Fibroblast of upper back skin (primary cell): ENCODE data around the gene PTPRO.

ENCODE experiments used
- DNase-seq: peaks from one replicate; pipeline ENCODE4 v3.0.0-alpha.2; 2013

PTPRO gene

GRCh38 chr12:15458008-15458407, 135.7 kb downstream of the PTPRO start:
- no peak for DNase-seq

GRCh38 chr12:15468911-15469310, 146.6 kb downstream of the PTPRO start:
- no peak for DNase-seq

- DNase-seq, result no peak
Observed at GRCh38 chr12:15469356-15469755, 147.0 kb downstream of the PTPRO start.

- no peak for DNase-seq
Observed at GRCh38 chr12:15472036-15472435, 149.7 kb downstream of the PTPRO start.

GRCh38 chr12:15474766-15475165, 152.5 kb downstream of the PTPRO start:
- no peak for DNase-seq

GRCh38 chr12:15477761-15478160, 155.5 kb downstream of the PTPRO start:
- no peak for DNase-seq

- no peak for DNase-seq
Observed at GRCh38 chr12:15481846-15482245, 159.5 kb downstream of the PTPRO start.

- DNase-seq, result no peak
Observed at GRCh38 chr12:15485466-15485865, 163.2 kb downstream of the PTPRO start.

GRCh38 chr12:15486859-15487258, 164.6 kb downstream of the PTPRO start:
- no peak for DNase-seq

- no peak for DNase-seq
Observed at GRCh38 chr12:15488481-15488880, 166.2 kb downstream of the PTPRO start.

- DNase-seq, result no peak
Observed at GRCh38 chr12:15494329-15495046, 172.2 kb downstream of the PTPRO start.

GRCh38 chr12:15495746-15496145, 173.4 kb downstream of the PTPRO start:
- DNase-seq, result no peak

- DNase-seq, result no peak
Observed at GRCh38 chr12:15496738-15497137, 174.4 kb downstream of the PTPRO start.

- DNase-seq, result peak; percentile 1
Observed at GRCh38 chr12:15497671-15498292, 175.5 kb downstream of the PTPRO start.

GRCh38 chr12:15502211-15502610, 179.9 kb downstream of the PTPRO start:
- DNase-seq, result no peak

GRCh38 chr12:15505616-15506015, 183.3 kb downstream of the PTPRO start:
- DNase-seq, result peak; percentile 16

- no peak for DNase-seq
Observed at GRCh38 chr12:15515010-15515409, 192.7 kb downstream of the PTPRO start.

- DNase-seq, result no peak
Observed at GRCh38 chr12:15520083-15520482, 197.8 kb downstream of the PTPRO start.

- no peak for DNase-seq
Observed at GRCh38 chr12:15520844-15521243, 198.5 kb downstream of the PTPRO start.

GRCh38 chr12:15522574-15523187, 200.4 kb downstream of the PTPRO start:
- peak; percentile 56 for DNase-seq

- DNase-seq, result no peak
Observed at GRCh38 chr12:15525441-15525840, 203.1 kb downstream of the PTPRO start.

- DNase-seq, result no peak
Observed at GRCh38 chr12:15526033-15526432, 203.7 kb downstream of the PTPRO start.

GRCh38 chr12:15527201-15528080, 205.1 kb downstream of the PTPRO start:
- DNase-seq, result peak; percentile 26
